Esophagus squamous epithelium (tissue), 4 donors: ENCODE results near the gene ODAD4.

ENCODE experiments used
- POLR2A ChIP-seq, 4 donors: fragments of 450-650 bp; IDR thresholded peaks; one replicate each; pipeline ENCODE4 v1.6.1; 2017; ENCODE audit warnings: antibody characterized with exemption in 4 of 4, mild to moderate bottlenecking in 4 of 4, moderate library complexity in 3 of 4
- TF ChIP-seq, protein P1 (sequence below), 6 experiments: fragments of 450-650 bp in 4 of 6; fragments of 200-600 bp in 2 of 6; sonication (generic) in 2 of 6; IDR thresholded peaks; one replicate each; pipeline ENCODE4 v1.5.1; 2016 to 2019; ENCODE audit warnings: antibody characterized with exemption in 6 of 6, mild to moderate bottlenecking in 4 of 6, moderate library complexity in 4 of 6

DNA sequence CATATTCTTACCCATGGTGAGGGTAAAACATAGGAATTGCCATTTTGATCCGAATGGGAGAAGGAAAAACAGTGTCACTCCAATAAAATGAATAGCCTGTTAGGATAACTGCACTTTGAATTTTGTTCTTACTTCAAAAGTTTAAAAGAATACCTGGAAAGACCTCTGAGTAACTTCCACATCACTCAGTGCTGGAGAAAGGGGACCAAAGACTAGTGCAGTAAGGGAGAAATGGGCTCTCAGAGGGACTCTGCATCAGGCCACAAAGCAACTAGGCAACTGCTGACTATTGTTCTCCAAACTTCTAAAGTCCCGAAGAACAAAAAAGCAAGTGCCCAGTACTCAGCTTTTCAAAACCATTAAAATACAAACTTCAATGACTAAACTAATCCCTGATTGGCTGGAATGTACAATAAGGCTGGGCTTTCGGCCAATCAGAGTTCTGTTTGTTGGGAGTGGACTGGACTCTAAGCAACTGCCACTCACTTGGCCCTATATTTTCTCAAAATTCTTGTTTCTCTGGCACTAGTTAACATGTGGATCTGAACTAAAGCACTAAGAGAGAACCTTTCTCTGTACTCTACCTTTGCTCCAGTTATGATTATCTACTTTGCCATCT is 80.6 kb downstream of the ODAD4 start:
- TF ChIP-seq POLR2A (IDR thresholded peaks at IDR 0.05): no peak
- TF ChIP-seq, protein P1, sequence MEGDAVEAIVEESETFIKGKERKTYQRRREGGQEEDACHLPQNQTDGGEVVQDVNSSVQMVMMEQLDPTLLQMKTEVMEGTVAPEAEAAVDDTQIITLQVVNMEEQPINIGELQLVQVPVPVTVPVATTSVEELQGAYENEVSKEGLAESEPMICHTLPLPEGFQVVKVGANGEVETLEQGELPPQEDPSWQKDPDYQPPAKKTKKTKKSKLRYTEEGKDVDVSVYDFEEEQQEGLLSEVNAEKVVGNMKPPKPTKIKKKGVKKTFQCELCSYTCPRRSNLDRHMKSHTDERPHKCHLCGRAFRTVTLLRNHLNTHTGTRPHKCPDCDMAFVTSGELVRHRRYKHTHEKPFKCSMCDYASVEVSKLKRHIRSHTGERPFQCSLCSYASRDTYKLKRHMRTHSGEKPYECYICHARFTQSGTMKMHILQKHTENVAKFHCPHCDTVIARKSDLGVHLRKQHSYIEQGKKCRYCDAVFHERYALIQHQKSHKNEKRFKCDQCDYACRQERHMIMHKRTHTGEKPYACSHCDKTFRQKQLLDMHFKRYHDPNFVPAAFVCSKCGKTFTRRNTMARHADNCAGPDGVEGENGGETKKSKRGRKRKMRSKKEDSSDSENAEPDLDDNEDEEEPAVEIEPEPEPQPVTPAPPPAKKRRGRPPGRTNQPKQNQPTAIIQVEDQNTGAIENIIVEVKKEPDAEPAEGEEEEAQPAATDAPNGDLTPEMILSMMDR (IDR thresholded peaks at IDR 0.05): no peak
